HG02610 (cell line): ENCODE data around the gene CEMIP.

Source experiments
- ATAC-seq: cut with Tn5 transposase; IDR thresholded peaks from one replicate; pipeline ENCODE4 v1.9.1; 2021; ENCODE audit warnings: mild to moderate bottlenecking, moderate library complexity; ENCODE audit not compliant: unreplicated experiment

The CEMIP gene

GRCh38 chr15:80841541-80841940, 62.4 kb downstream of the CEMIP start:
- no peak for ATAC-seq

- ATAC-seq, result no peak
Observed at GRCh38 chr15:80844011-80844732, 65.0 kb downstream of the CEMIP start.

- no peak for ATAC-seq
Observed at GRCh38 chr15:80846031-80846815, 67.1 kb downstream of the CEMIP start.

GRCh38 chr15:80849308-80849707, 70.1 kb downstream of the CEMIP start:
- ATAC-seq, result no peak

GRCh38 chr15:80850941-80851451, 71.8 kb downstream of the CEMIP start:
- no peak for ATAC-seq

- ATAC-seq, result no peak
Observed at GRCh38 chr15:80852676-80853075, 73.5 kb downstream of the CEMIP start.

- ATAC-seq, result no peak
Observed at GRCh38 chr15:80854104-80854503, 74.9 kb downstream of the CEMIP start.

GRCh38 chr15:80855206-80855605, 76.0 kb downstream of the CEMIP start:
- no peak for ATAC-seq

- ATAC-seq, result no peak
Observed at GRCh38 chr15:80856400-80856799, 77.2 kb downstream of the CEMIP start.

GRCh38 chr15:80856809-80857377, 77.7 kb downstream of the CEMIP start:
- no peak for ATAC-seq

GRCh38 chr15:80861731-80862170, 82.6 kb downstream of the CEMIP start:
- ATAC-seq, result no peak

GRCh38 chr15:80864666-80865065, 85.5 kb downstream of the CEMIP start:
- no peak for ATAC-seq

GRCh38 chr15:80866936-80867335, 87.8 kb downstream of the CEMIP start:
- no peak for ATAC-seq

GRCh38 chr15:80870366-80870765, 91.2 kb downstream of the CEMIP start:
- ATAC-seq, result no peak

GRCh38 chr15:80870893-80871292, 91.7 kb downstream of the CEMIP start:
- ATAC-seq, result no peak

- ATAC-seq, result no peak
Observed at GRCh38 chr15:80871858-80872257, 92.7 kb downstream of the CEMIP start.

GRCh38 chr15:80873366-80873952, 94.3 kb downstream of the CEMIP start:
- ATAC-seq, result no peak

- ATAC-seq, result no peak
Observed at GRCh38 chr15:80875568-80876347, 96.6 kb downstream of the CEMIP start.

GRCh38 chr15:80876348-80876674, 97.1 kb downstream of the CEMIP start:
- no peak for ATAC-seq

- no peak for ATAC-seq
Observed at GRCh38 chr15:80878242-80878866, 99.2 kb downstream of the CEMIP start.
